GM18517 (cell line): ENCODE measurements around the gene OSR1.
"Not testable (repeated sequence)": the region's sequence is repeated elsewhere in the genome, so short reads cannot be mapped to it uniquely, and the experiment has no call there.

ENCODE experiments used
- ATAC-seq: cut with Tn5 transposase; IDR thresholded peaks from one replicate; pipeline ENCODE4 v1.9.1; 2021; ENCODE audit warnings: mild to moderate bottlenecking, moderate library complexity; ENCODE audit not compliant: unreplicated experiment

Gene OSR1

GRCh38 chr2:19358242-19359020, at the start of gene OSR1:
Gene OSR1, minus strand, starts transcription at chr2:19358623. Its CDS starts 4,818 bp downstream, at chr2:19353805.
- ATAC-seq, result no peak

- no peak for ATAC-seq
Observed at GRCh38 chr2:19403785-19404184, 45.4 kb upstream of the OSR1 start.

- no peak for ATAC-seq
Observed at GRCh38 chr2:19392191-19392590, 33.8 kb upstream of the OSR1 start.

- ATAC-seq, result not testable (repeated sequence)
Observed at GRCh38 chr2:19389469-19389868, 31.0 kb upstream of the OSR1 start.

- ATAC-seq, result no peak
Observed at GRCh38 chr2:19380532-19380931, 22.1 kb upstream of the OSR1 start.

- ATAC-seq, result no peak
Observed at GRCh38 chr2:19378939-19379338, 20.5 kb upstream of the OSR1 start.

GRCh38 chr2:19377717-19378116, 19.3 kb upstream of the OSR1 start:
- no peak for ATAC-seq

GRCh38 chr2:19373352-19373751, 14.9 kb upstream of the OSR1 start:
- ATAC-seq, result no peak

- no peak for ATAC-seq
Observed at GRCh38 chr2:19371996-19372582, 13.7 kb upstream of the OSR1 start.

GRCh38 chr2:19369341-19369955, 11.0 kb upstream of the OSR1 start:
- no peak for ATAC-seq

- no peak for ATAC-seq
Observed at GRCh38 chr2:19368760-19369159, 10.3 kb upstream of the OSR1 start.

GRCh38 chr2:19367326-19367725, 8.9 kb upstream of the OSR1 start:
- ATAC-seq, result no peak

GRCh38 chr2:19365126-19365525, 6.7 kb upstream of the OSR1 start:
- no peak for ATAC-seq

GRCh38 chr2:19364014-19364413, 5.6 kb upstream of the OSR1 start:
- ATAC-seq, result no peak

- no peak for ATAC-seq
Observed at GRCh38 chr2:19363474-19363778, 5.0 kb upstream of the OSR1 start.

GRCh38 chr2:19362755-19363473, 4.5 kb upstream of the OSR1 start:
- ATAC-seq, result peak; percentile 49

GRCh38 chr2:19362094-19362754, 3.8 kb upstream of the OSR1 start:
- ATAC-seq, result no peak

- ATAC-seq, result no peak
Observed at GRCh38 chr2:19361325-19361990, 3.0 kb upstream of the OSR1 start.

- ATAC-seq, result no peak
Observed at GRCh38 chr2:19360966-19361321, 2.5 kb upstream of the OSR1 start.

GRCh38 chr2:19360266-19360965, 2.0 kb upstream of the OSR1 start:
- ATAC-seq, result no peak
